CD4-positive, alpha-beta T cell (primary cell): ENCODE data around the gene GTPBP8. TPM values are rescaled to one million over a fixed set of nuclear protein-coding genes. Genes with fewer than 3 reads are reported as not detected.

Experiments
- ATAC-seq: fragments of 200-7000 bp; cut with Tn5 transposase; one replicate; pipeline ENCODE4 v1.10.0; 2022; ENCODE audit warnings: mild to moderate bottlenecking; ENCODE audit not compliant: poor library complexity
- CTCF ChIA-PET: fragments of 350-600 bp; sonication (Branson Sonifier 250); formaldehyde crosslinking; loops from one replicate; lab custom pipeline; 2021; ENCODE audit warnings: antibody characterized with exemption, inconsistent platforms; lab: Charles Lee
- POLR2A ChIA-PET: fragments of 350-600 bp; sonication (Branson Sonifier 250); formaldehyde crosslinking; loops from one replicate; lab custom pipeline; 2021; ENCODE audit warnings: antibody characterized with exemption, inconsistent platforms; lab: Charles Lee
- DNase-seq, 14 experiments: peaks; one replicate each; pipeline ENCODE4 v3.0.0-alpha.2; 2013 to 2020; ENCODE audit warnings: mixed read lengths in 2 of 14
- H3K27ac ChIP-seq, 2 donors: one replicate each; pipeline versions ENCODE4 v1.5.1 to v1.7.0; 2013; ENCODE audit warnings: low read length in 2 of 2, low read depth in 1 of 2, mild to moderate bottlenecking in 1 of 2
- H3K27me3 ChIP-seq, 2 experiments: 1 replicate in 1 of 2; 2 replicates in 1 of 2; pipeline versions ENCODE4 v1.6.1 to v1.7.0; 2013; ENCODE audit warnings: low read length in 2 of 2, control low read depth in 1 of 2, mild to moderate bottlenecking in 1 of 2, moderate library complexity in 1 of 2; ENCODE audit not compliant: insufficient read depth in 2 of 2, control insufficient read depth in 1 of 2
- H3K36me3 ChIP-seq: one replicate; pipeline ENCODE4 v1.6.1; 2013; ENCODE audit warnings: low read length, control low read depth; ENCODE audit not compliant: insufficient read depth
- H3K4me1 ChIP-seq: one replicate; pipeline ENCODE4 v1.6.1; 2013; ENCODE audit warnings: low read length, control low read depth; ENCODE audit not compliant: insufficient read depth
- H3K4me3 ChIP-seq: one replicate; pipeline ENCODE4 v1.5.1; 2013; ENCODE audit warnings: mild to moderate bottlenecking, low read length, moderate library complexity
- H3K9me3 ChIP-seq, 2 experiments: 1 replicate in 1 of 2; 2 replicates in 1 of 2; pipeline versions ENCODE4 v1.6.1 to v1.7.0; 2013; ENCODE audit warnings: low read length in 2 of 2, mild to moderate bottlenecking in 2 of 2, control low read depth in 1 of 2, moderate library complexity in 1 of 2; ENCODE audit not compliant: control insufficient read depth in 1 of 2, insufficient read depth in 1 of 2
- H3K27ac Mint-ChIP-seq: one replicate; pipeline ENCODE4 v1.8.0; 2020; ENCODE audit warnings: mixed read lengths
- H3K27me3 Mint-ChIP-seq: one replicate; pipeline ENCODE4 v1.8.0; 2021; ENCODE audit warnings: mixed read lengths
- H3K36me3 Mint-ChIP-seq: one replicate; pipeline ENCODE4 v1.8.0; 2021; ENCODE audit warnings: low read depth, mixed read lengths
- H3K4me1 Mint-ChIP-seq: one replicate; pipeline ENCODE4 v1.8.0; 2021; ENCODE audit warnings: low read depth, mixed read lengths
- H3K4me3 Mint-ChIP-seq: one replicate; pipeline ENCODE4 v1.8.0; 2020; ENCODE audit warnings: mild to moderate bottlenecking, mixed read lengths
- H3K9me3 Mint-ChIP-seq: one replicate; pipeline ENCODE4 v1.8.0; 2020; ENCODE audit warnings: mixed read lengths
- intact Hi-C, 2 experiments: fragments of 100-400 bp; cut with DNase I in 1 of 2; cut with micrococcal nuclease in 1 of 2; formaldehyde crosslinking; loops; one replicate each; pipeline versions ENCODE4 v1.15.1 to v1.9.0; 2023 to 2025; cut with DNase I, micrococcal nuclease
- total RNA-seq, 174 experiments: library from RNA in 2 of 174; stranded (reverse) in 2 of 174; gene quantifications; one replicate each; pipeline ENCODE4 v1.2.3 and lab custom pipeline; 2021 to 2026
- TF ChIP-seq, protein P1 (sequence below): fragments of 200-600 bp; IDR thresholded peaks from one replicate; pipeline ENCODE4 v1.8.0; 2022; ENCODE audit warnings: antibody characterized with exemption, mild to moderate bottlenecking

The GTPBP8 gene
- total RNA-seq, 2 experiments from 2014 or later, result 27.0 to 30.3 TPM

- Histone ChIP-seq H3K36me3 (peaks cover 13% of the 10 kb centered on the region), H3K27me3 (no peaks in the 10 kb centered on the region), H3K9me3 (peaks cover 13 to 15% of the 10 kb centered on the region in 2 experiments), H3K4me3 (no peak overlapping the region), H3K4me1 (peaks cover 10% of the 10 kb centered on the region), H3K27ac (no peak overlapping the region)
- H3K36me3 Mint-ChIP-seq, result peaks cover 60% of the 10 kb centered on the region
- intact Hi-C loops, result no loop called here
- ChIA-PET CTCF (interaction anchor here (0.9 to 1.3 kb wide), 2 partner anchors 13 to 24 kb away, joined by 3 read pairs; partner anchors contain the start of gene GTPBP8), POLR2A (interaction anchor here (1.3 to 1.6 kb wide), 2 partner anchors 8 to 226 kb away, joined by 4 to 5 read pairs; partner anchors contain the start of gene CD200R1)
- H3K27ac Mint-ChIP-seq, result peak overlapping the region; percentile 48
- H3K4me1 Mint-ChIP-seq, result peaks cover 71% of the 10 kb centered on the region
- ATAC-seq (no peak), DNase-seq (no peak)
- TF ChIP-seq, protein P1, sequence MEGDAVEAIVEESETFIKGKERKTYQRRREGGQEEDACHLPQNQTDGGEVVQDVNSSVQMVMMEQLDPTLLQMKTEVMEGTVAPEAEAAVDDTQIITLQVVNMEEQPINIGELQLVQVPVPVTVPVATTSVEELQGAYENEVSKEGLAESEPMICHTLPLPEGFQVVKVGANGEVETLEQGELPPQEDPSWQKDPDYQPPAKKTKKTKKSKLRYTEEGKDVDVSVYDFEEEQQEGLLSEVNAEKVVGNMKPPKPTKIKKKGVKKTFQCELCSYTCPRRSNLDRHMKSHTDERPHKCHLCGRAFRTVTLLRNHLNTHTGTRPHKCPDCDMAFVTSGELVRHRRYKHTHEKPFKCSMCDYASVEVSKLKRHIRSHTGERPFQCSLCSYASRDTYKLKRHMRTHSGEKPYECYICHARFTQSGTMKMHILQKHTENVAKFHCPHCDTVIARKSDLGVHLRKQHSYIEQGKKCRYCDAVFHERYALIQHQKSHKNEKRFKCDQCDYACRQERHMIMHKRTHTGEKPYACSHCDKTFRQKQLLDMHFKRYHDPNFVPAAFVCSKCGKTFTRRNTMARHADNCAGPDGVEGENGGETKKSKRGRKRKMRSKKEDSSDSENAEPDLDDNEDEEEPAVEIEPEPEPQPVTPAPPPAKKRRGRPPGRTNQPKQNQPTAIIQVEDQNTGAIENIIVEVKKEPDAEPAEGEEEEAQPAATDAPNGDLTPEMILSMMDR, result no peak
- H3K9me3 Mint-ChIP-seq, result peaks cover 11% of the 10 kb centered on the region
- peak overlapping the region; percentile 32 for H3K4me3 Mint-ChIP-seq
- no peaks in the 10 kb centered on the region for H3K27me3 Mint-ChIP-seq
Observed at GRCh38 chr3:112966633-112967032, 24.2 kb upstream of the GTPBP8 start.

DNA sequence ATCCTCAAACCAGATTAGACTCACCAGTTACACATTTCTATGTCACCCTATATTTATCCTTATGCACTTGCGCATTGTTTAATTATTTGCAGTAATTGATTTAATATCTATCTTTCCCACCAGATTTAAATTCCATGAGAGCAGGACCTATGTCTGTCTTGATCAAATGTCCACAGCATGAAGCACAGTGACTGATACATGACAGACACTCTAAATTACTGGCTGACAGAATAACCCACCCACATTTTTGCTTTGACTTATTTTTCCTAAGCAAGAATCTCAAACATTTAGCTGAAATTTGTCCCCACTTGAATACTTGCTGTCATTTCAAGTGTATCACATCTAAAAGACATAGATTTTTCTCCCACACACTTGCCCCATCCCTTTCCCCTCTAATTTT lies 23.4 kb upstream of the GTPBP8 start:
- TF ChIP-seq, protein P1, result no peak
- DNase-seq (no peak), ATAC-seq (no peak)
- ChIA-PET POLR2A (no interaction called here), CTCF (interaction anchor here (0.6 to 1.6 kb wide), 4 partner anchors 12 to 800 kb away, joined by 3 read pairs; no protein-coding TSS in a partner anchor)
- Histone ChIP-seq H3K9me3 (peaks cover 13 to 15% of the 10 kb centered on the region in 2 experiments), H3K4me1 (peaks cover 10% of the 10 kb centered on the region), H3K4me3 (no peak overlapping the region), H3K36me3 (peaks cover 13% of the 10 kb centered on the region), H3K27ac (no peak overlapping the region), H3K27me3 (no peaks in the 10 kb centered on the region)
- Mint-ChIP-seq H3K4me3 (peak overlapping the region; percentile 32), H3K27me3 (no peaks in the 10 kb centered on the region), H3K27ac (peak overlapping the region; percentile 48), H3K36me3 (peaks cover 52% of the 10 kb centered on the region), H3K9me3 (peaks cover 11% of the 10 kb centered on the region), H3K4me1 (peaks cover 71% of the 10 kb centered on the region)
- intact Hi-C loops, result no loop called here

- H3K36me3 Mint-ChIP-seq, result peaks cover 49% of the 10 kb centered on the region
- Histone ChIP-seq H3K36me3 (peaks cover 13% of the 10 kb centered on the region), H3K4me1 (peaks cover 10% of the 10 kb centered on the region), H3K27me3 (no peaks in the 10 kb centered on the region), H3K4me3 (no peak overlapping the region), H3K9me3 (peaks cover 13% of the 10 kb centered on the region in 2 experiments), H3K27ac (no peak overlapping the region)
- no peaks in the 10 kb centered on the region for H3K27me3 Mint-ChIP-seq
- H3K4me1 Mint-ChIP-seq, result peaks cover 74% of the 10 kb centered on the region
- H3K4me3 Mint-ChIP-seq, result peak overlapping the region; percentile 32
- ATAC-seq (peak; percentile 53), DNase-seq (no peak)
- peak overlapping the region; percentile 48 for H3K27ac Mint-ChIP-seq
- intact Hi-C loops, result no loop called here
- H3K9me3 Mint-ChIP-seq, result peaks cover 11% of the 10 kb centered on the region
- TF ChIP-seq, protein P1, result no peak
- ChIA-PET CTCF (interaction anchor here (0.6 to 1.6 kb wide), 4 partner anchors 12 to 799 kb away, joined by 3 read pairs; no protein-coding TSS in a partner anchor), POLR2A (no interaction called here)
Observed at GRCh38 chr3:112967828-112968227, 23.0 kb upstream of the GTPBP8 start.
